Measurements from ENCODE around the gene FBXO21.
"Not testable (repeated sequence)": the region's sequence is repeated elsewhere in the genome, so short reads cannot be mapped to it uniquely, and the experiment has no call there.

FBXO21 gene, protein sequence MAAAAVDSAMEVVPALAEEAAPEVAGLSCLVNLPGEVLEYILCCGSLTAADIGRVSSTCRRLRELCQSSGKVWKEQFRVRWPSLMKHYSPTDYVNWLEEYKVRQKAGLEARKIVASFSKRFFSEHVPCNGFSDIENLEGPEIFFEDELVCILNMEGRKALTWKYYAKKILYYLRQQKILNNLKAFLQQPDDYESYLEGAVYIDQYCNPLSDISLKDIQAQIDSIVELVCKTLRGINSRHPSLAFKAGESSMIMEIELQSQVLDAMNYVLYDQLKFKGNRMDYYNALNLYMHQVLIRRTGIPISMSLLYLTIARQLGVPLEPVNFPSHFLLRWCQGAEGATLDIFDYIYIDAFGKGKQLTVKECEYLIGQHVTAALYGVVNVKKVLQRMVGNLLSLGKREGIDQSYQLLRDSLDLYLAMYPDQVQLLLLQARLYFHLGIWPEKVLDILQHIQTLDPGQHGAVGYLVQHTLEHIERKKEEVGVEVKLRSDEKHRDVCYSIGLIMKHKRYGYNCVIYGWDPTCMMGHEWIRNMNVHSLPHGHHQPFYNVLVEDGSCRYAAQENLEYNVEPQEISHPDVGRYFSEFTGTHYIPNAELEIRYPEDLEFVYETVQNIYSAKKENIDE

DNA sequence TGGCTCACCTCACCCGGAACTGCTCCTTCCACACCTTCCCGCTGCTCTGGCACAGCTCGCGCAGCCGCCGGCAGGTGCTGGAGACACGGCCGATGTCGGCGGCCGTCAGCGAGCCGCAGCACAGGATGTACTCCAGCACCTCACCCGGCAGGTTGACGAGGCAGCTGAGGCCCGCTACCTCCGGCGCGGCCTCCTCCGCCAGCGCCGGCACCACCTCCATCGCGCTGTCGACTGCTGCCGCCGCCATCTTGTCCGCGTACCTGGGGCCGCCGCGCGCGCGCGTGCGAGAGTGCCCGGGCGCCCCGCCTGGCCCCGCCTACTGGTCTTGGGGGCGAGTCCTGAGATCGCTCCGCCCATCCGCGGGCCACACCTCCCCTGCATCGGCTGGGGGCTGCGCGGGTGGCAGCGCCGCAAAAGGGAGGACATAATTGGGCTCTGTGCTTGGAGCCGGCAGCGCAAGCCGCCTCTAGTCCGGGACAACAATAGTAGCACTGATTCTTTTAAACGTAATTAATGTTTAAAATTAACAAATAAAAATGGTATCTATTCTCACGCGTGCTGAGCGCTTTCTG is at the start of gene FBXO21:
FBXO21 (minus strand) TSS at position 261 of the 572 bp plus-strand sequence; CDS start at position 247, 14 bp downstream.
- DNase-seq = peak; percentile 63

DNA sequence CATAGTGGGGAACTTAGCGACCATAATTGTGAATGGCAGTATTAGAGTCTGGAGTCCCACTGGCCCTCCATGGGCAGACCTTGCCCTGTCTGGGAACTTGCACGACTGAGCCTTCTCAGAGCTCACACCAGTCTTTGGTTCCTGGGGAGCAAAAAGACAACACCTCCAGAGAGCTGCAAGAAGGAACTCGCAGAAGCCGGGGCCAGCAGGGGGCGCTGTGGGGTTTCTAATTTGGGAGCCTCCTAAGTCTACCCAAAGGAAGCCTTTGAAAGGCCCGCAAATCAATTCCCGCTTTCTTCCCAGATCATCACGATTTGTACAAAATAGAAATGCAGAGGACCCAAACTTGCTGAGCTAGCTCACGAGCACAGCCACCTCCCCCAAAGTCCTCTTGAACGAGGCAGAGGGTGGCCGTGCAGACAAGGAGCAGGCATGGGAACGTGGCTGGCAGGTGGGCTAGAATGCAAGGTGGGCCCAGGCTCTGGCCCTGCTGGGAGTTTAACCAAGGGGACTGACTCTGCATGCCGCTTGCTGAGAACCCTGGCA is 46.3 kb upstream of the FBXO21 start:
- peak; percentile 44 for DNase-seq

DNA sequence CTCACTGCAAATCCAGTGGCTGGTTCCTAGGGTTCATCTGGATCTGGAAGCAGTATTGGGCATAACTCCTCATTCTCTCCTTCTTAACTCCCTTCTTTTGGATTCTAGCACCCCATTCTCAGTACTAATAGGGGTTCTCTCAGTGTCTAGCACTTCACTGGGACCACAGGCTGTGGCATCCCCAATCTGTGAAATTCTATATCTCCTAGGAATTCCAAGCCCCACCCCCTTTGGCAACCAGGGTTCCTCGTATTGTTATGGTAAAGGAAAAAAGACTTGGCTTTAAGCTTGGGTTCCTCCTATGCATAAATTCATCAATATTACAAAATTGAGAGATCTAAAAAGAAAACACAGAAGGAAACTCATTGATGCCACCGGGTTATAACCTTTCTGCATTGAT is 45.0 kb upstream of the FBXO21 start:
- no peak for DNase-seq

DNA sequence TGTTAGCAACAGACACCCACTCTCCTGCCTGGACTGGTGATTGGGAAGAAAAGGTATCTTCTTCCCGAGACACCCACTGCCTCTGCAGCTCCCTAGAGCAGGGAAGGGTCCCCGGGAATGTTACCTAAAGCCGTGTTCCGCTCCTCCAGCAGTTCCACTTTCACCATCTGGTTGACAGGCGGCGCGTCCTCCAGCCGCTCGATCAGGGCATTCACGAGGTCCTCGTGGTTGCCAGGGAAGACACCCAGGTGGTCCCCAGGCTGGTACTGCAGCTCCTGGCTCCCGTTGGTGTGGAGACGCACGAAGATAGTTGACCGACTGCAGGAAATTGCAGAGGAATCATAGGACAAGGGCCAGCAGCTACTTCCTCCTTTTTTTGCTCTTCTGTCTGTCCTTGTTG is 44.2 kb upstream of the FBXO21 start:
- no peak for DNase-seq

DNA sequence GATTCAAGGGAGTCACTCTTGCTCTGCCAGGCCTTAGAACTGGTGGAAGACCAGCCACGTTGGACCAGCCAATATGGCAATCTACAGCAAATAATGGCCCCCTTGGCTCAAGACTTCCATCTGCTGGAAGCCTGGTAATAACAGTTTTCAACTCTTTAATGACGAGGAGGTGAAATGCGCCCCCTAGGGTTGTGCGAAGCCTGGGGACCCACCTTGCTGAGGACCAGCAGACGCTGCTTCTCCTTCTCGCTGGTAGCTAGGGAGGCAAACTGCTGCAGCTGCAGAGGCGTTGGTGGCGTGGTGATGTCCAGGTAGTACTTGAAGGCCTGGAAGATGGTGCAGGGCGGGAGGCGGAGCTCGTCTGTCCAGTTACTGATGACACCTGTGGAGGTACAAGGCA is 41.5 kb upstream of the FBXO21 start:
- DNase-seq = no peak

DNA sequence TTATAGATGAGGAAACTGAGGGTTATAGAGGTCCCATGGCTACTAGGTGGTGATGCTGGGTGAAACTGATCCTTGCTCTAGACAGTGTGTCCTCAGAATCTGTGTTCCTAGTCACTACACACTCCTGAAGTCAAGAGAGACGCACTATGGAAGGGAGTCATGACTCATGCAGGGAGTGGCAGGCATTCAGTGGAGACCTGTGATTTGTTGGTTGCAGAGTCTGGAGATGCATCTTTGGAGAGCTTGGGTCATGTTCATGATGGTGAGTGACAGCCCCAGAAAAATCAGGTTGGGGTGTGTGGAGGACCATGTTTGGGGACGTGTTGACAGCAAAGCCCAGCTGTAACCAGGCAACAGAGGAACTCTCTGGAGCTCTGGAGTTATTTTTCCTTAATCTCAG is 38.0 kb upstream of the FBXO21 start:
- DNase-seq = no peak

DNA sequence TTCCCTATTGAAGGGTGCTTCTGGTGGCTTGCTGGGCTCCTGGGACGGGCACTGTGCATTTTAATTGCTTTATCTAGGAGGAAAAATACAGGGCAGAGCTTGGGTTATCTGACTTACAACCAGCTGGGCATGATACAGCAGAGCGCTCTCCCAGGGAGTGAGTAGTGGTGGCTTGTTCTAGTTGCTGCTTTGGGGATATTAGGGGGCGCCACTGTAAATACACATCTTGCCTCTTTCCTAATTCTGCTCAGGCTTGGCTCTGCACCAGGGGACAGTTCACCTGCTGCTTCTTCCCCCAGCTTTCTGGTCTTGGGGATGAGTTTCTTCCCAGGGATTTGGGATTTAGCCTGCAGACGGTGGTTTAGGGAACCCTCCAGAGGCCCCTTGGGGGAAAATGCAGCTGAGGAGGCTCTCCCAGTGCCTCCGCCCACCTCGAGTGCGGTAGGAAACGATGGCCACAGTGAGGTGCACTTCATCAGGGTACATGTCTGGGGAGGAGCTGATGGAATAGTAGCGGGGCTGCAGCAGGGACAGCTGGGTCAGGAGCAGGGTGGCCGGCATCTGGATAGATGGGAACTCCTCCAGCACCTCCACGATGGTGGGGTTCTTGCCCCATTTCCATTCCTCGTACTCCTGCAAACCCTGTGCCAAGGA is 36.9 kb upstream of the FBXO21 start:
- no peak for DNase-seq

DNA sequence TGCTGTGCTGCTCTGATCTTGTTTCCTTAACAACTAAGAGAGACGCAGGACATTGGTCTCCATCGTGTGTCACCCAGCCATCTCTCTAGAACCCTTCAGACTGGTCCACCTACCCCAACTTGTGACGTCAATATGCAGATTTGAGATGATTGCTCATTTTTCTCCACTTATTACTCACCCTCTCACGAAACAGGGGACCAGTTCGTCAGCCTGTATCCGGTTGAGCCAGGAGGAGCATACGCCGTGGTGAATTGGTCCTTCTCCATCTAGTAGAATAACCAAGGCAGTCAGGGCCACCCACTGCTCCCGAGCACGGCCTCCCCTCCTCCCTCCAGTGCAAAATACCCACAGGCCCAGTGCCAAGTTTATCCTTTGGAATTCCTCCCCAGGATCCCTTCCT is 36.2 kb upstream of the FBXO21 start:
- no peak for DNase-seq

DNA sequence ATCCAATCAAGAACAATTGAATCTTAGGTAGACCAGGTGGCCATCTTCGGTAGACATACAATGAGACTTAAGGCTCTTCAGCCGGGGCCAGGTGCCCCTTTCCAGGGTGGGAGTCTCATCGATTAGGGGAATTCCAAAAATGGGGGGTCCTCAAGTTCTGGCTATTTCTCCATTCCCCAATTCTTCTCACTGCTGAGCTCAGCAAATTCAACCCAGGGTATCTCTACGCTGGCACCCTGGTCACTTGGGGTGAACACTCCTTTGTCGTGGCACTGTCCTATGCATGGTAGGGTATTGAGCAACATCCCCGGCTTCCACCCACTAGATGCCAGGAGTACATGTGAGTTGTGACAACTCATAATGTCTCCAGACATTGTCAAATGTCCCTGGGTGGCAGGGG is 34.9 kb upstream of the FBXO21 start:
- no peak for DNase-seq

DNA sequence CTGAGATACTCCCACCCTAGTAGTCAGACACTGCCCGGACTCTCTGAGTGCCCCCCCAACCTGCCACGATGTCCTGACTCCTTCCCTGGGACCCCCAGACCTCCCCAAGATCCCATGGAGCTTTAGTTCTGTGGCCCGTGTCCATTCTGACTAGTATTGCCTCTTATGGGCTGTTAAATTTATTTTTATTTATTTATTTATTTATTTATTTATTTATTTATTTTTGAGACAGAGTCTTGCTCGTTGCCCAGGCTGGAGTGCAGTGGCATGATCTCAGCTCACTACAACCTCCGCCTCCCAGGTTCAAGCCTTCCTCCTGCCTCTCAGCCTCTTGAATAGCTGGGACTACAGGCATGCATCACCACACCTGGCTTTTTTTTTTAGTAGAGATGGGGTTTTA is 30.7 kb upstream of the FBXO21 start:
- not testable (repeated sequence) for DNase-seq

DNA sequence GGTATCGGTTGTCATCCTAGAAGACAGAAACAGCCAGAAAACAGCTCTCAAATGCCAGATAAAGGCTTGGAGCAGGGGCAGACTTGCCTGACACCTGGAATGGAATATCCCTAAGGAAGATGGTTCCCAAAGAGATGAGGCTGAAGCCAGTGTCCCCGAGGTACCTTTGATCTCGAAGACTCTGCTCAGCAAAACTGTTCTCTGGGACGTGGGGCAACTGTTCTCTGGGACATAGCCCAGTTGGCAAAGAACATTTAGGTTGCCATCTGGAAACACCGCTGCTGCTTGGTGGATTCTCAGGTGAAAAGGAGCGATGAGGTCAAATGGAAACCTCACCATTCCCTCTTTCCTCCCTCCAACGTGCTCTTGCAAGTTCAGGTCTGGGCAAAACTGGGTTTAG is 27.9 kb upstream of the FBXO21 start:
- DNase-seq = no peak

DNA sequence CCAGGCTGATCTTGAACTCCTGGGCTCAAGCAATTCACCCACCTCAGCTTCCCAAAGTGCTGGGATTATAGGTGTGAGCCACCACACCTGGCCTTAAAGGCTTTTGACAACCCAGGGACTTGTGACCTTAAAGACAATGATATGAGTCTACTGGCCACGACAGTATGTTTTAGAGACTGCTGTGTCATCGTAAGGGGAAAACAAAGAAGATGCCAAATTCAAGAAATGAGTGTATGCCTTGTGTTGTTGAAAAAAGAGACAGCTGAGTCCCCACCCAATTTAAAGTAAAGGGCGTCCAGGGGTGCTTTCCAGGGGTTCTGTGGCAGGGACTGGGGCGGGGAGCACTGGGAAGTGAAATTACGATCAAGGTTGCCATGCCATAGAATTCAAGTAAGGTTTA is 26.4 kb upstream of the FBXO21 start:
- DNase-seq = no peak

DNA sequence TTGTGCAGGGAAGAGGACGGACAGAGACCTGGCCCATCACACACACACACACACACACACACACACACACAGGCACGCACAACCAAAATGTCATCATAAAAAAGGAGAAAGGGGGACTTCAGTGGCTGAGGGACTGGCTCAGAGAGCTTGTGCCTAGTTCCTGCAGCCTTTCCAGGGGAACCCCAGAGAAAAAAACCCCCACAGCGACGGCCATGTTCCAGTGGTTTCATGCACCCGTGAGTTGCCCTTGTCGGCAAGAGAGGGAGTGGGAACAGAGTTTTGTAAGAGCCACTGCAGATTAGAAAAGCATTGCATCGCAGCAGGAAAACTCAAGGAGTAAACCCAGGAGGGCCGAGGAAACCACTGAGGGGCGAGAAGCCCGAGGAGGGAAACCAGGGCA is 24.5 kb upstream of the FBXO21 start:
- no peak for DNase-seq

DNA sequence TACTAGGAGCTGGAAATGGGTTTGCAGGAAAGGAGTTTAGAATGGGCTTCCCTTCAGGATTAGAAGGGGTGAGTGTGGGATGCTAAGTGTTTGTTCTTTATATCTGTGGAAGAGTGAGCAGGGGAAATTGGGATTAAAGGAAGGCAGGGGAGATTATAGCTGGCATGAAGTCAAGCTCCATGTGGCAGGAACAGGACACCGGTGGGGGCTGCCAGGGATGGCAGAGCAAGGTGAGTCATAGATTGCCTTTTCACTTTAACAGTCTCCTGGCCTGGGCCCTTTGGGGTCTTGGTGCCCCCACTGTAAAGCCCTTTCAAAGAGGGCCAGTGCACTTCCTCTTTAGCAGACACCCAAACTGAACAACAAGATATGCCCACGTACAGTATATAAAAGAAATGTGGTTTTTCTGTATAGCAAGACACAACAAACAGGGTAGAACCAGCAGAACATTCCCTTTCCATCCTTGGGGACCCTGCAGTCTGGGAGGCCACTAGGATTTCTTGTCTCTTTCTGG is 23.1 kb upstream of the FBXO21 start:
- DNase-seq = no peak

DNA sequence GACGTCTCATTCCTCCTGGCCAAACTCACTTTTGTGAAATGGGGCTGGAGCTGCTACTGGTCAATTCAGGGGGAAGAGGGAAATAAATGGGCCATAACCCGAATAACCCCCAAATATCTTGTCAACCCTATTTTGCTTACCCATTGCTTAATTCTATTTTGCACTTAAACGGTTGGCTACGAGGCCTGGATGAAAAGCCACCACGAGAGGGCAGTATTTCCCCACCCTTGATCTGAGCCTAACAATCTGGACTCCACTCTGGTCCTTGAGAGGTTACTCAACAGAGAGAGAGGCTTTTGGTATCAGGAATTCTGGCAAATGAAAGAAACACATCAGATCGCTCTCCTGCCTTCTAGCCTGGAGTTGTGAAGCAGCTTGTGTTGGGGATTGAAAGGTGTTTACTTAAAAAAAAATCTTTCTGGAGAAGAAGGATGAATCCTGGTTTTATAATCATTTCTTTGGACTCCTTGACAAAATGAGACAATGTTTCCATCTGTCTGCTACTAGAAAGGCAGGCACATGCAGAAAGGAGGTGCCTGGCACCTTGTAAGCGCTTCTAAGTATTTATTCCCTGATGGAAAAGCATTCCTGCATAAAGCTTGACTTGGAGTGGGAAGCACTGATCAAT is 22.4 kb upstream of the FBXO21 start:
- peak; percentile 41 for DNase-seq

DNA sequence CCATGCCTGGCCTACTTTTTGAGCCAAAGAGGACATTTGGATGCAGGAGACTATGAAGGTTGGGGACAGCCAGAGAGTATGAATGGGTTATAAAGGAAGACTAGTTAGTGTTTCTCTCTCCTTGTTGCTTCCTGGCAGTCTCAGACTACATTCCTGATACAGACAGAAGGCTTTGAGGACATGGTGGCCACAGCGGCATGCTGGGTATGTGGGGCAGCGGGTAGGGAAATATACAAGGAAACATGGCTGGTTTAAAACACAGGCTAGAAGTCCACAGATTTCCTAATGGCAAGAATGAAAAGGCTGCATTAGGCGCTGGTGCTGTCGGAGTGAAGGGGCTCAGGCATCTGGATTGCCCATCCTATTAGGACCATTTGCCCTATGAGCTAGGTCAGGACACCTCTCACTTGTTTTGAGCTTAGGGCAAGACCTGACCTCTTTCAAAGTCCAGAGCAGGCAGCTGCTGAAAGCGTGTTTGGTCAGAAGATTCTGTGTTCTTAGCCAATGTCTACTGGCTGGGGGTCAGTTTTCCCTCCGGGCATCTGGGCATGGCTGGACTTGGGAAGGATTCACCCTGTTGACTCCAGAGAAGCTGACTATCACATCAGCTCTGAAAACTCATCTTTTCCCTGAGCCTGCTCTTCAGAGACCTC is 20.1 kb upstream of the FBXO21 start:
- DNase-seq = no peak

DNA sequence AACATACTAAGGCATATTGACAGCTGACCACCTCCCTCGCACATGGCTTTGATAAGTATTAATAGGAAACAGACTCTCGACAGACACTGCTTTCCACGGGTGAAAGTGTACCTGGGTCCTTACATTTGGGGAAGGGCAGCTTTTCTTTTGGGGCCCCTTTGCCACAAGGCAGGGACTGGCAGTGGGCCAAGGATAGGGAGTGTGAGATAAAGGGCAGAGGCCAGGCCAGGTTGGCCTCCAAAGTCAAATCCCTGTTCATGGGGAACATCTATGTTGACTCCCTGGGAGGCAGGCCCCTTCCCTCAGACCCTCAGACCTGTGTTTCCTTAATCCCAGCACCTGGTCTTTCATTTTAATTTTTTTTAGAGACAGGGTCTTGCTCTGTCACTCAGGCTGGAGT is 19.4 kb upstream of the FBXO21 start:
- no peak for DNase-seq

DNA sequence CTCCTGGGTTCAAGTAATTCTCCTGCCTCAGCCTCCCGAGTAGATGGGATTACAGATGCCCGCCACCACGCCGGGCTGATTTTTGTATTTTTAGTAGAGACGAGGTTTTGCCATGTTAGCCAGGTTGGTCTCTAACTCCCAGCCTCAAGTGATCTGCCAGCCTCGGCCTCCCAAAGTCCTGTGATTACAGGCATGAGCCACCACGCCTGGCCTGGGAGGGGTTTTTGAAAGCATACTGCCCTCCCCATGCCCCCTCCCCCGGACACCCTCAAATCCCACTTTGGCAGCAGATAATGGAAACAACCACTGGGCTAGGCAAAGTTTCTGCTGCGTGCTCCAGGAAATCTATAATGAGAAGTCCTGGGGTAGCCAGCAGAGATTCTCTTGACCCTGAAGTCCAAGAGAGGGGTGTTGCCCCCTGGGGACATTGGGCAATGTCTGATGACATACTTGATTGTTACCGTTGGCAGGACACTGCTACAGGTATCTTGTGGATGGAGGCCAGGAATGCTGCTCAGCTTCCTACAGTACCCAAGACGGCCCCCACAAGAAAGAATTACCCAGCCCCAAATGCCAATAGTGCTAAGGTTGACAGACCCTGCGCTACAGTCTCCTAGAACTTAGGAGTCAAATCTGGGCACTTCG is 18.7 kb upstream of the FBXO21 start:
- no peak for DNase-seq

DNA sequence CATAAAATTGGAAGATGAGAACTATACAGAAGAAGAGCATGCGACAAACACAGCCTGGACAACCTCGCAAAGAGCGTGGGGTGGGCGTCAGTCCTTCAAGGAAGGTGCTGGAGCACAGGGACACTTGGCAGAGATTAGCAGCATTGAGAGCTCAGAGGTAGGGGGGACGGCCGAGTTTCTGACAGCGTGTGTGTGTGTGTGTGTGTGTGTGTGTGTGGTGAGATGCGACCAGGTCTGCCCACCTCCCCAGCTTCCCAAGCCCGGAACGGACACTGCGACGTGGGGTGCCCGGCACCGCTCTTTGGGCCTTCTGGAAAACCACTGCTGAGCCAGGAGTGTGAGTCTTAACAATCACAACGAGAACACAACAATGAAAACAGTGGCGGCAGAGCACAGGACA is 17.9 kb upstream of the FBXO21 start:
- DNase-seq = no peak

DNA sequence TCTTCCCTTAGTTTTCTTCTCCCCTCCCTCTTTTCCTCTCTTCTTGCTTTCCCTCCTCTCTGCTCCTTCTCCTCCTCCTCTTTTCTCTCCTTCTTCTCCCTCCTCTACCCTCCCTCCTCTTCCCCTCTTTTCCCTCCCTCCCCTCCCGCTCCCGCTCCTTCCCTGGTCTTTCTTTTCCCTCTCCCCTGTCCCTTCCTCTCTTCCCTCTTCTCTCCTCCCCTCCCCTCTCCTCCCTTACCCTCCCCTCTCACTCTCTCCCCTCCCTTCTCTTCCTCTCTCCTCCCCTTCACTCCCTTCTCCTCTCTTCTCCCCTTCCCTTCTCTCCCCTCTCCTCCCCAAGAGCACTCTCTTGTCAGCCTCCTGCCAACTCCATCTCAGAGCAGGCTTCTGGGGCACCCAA is 17.4 kb upstream of the FBXO21 start:
- DNase-seq = no peak

DNA sequence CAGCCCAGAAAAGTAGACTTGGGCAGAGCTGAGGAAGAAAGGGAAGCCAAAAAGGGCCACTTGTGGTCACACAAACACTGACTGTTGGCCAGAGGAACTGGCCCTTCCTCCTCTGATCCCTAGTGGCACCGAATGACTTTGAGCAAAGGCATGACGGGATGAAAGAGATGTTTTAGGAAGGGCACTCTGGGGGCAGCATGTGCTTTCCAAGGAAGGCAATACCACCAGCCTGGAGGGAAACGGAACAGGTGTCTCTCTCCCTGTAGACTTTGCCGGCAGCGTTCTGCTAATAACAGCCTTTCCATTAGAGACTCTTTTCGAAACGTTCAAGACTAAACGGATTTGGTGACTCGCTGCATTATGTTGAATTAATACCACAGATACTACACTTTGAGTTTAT is 12.3 kb upstream of the FBXO21 start:
- DNase-seq = no peak

DNA sequence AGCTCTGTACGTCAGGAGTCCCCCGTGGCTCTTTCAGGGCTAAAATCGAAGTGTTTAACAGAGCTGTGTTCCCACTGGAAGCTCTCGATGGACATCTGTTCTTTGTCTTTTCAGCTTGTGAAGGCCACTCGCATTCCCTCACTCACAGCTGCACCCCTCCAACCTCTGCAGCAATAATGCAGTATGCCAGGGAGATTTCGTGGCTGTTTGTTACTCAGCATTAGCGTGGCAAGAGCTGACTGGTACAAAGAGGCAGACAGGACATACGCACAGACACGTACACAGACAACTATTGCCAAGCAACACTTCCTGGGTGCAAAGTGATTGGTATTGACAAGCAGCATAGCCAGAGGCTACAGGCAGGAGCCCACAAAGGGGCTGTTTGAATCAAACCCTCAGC is 11.8 kb upstream of the FBXO21 start:
- DNase-seq = no peak
